Activated CD4-positive, alpha-beta T cell treated with anti-CD3 and anti-CD28 coated beads for 36 hours (primary cell): Measurements from ENCODE around the gene AFMID. TPM values are rescaled to one million over a fixed set of nuclear protein-coding genes. Genes with fewer than 3 reads are reported as not detected.

ENCODE experiments used
- ATAC-seq: fragments of 200-7000 bp; cut with Tn5 transposase; one replicate; pipeline ENCODE4 v1.10.0; 2021; ENCODE audit warnings: mild to moderate bottlenecking, moderate library complexity
- CTCF ChIA-PET: fragments of 350-600 bp; sonication (Branson Sonifier 250); formaldehyde crosslinking; loops from one replicate; lab custom pipeline; 2021; ENCODE audit warnings: antibody characterized with exemption; lab: Charles Lee
- POLR2A ChIA-PET: fragments of 350-600 bp; sonication (Branson Sonifier 250); formaldehyde crosslinking; loops from one replicate; lab custom pipeline; 2021; ENCODE audit warnings: antibody characterized with exemption, inconsistent platforms; lab: Charles Lee
- DNase-seq: peaks from one replicate; pipeline ENCODE4 v3.0.0-alpha.2; 2020
- H3K27ac Mint-ChIP-seq: one replicate; pipeline ENCODE4 v1.8.0; 2021; ENCODE audit warnings: mixed read lengths
- H3K27me3 Mint-ChIP-seq: one replicate; pipeline ENCODE4 v1.8.0; 2021; ENCODE audit warnings: mixed read lengths
- H3K36me3 Mint-ChIP-seq: one replicate; pipeline ENCODE4 v1.8.0; 2021; ENCODE audit warnings: low read depth, mixed read lengths
- H3K4me1 Mint-ChIP-seq: one replicate; pipeline ENCODE4 v1.8.0; 2021; ENCODE audit warnings: mixed read lengths
- H3K4me3 Mint-ChIP-seq: one replicate; pipeline ENCODE4 v1.8.0; 2021; ENCODE audit warnings: mild to moderate bottlenecking, moderate library complexity, mixed read lengths
- H3K9me3 Mint-ChIP-seq: one replicate; pipeline ENCODE4 v1.8.0; 2021; ENCODE audit warnings: low read depth, mixed read lengths
- intact Hi-C, 2 experiments: fragments of 100-400 bp; cut with DNase I in 1 of 2; cut with micrococcal nuclease in 1 of 2; formaldehyde crosslinking; loops; one replicate each; pipeline versions ENCODE4 v1.14.2 to v1.15.1; 2022 to 2024; cut with DNase I, micrococcal nuclease
- total RNA-seq, 2 experiments: library from RNA; stranded (reverse); gene quantifications; one replicate each; pipeline ENCODE4 v1.2.3, GENCODE V29; 2021

Gene AFMID
- total RNA-seq, 2 experiments from 2014 or later = 26.3 to 26.7 TPM

DNA sequence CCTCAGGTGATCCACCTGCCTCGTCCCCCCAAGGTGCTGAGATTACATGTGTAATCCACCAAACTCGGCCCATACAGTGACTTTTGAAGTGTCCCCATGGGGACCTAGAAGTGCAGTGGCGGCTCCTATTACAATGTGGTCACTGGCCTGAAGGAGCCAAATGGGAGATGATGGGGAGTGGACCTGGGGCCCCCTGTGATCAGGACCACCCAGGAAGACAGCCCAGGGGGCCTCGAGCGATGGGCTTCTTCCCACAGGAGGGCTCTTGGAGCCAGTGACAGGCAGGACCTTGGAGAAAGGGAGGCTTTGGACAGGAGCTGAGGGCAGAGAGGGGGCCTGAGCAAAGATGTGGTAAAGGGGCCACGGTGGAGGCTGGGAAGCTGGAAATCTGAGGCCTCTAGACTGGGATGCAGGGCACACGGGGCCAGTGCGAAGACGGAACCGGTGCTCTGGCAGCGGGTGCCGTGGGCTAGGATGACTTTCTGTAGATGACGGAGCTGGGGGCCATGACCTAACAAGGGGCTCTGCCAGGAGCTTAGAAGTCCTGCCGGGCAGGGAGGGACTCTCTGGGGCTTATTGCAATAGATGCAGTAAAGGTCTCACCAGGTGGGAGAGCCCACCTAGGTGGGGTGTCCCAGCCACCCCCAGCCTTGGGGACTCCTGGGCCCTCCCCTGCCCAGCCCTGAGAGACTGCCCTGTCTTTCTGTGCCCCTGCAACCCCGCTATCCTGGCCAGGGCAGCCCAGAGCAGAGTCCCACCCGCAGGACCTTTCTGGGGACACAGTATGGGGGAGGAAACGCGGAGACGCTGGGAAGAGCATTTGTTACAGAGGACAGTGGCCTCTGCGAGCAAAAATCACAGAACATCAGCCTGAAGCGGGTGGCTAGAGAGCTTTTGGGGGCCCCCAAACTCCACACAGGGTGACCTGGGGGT is 43.7 kb upstream of the AFMID start:
- no peaks in the 10 kb centered on the region for H3K27me3 Mint-ChIP-seq
- intact Hi-C loops = no loop called here
- H3K4me1 Mint-ChIP-seq = peaks cover 46% of the 10 kb centered on the region
- H3K27ac Mint-ChIP-seq = no peak overlapping the region
- H3K36me3 Mint-ChIP-seq = peaks cover 22% of the 10 kb centered on the region
- ChIA-PET CTCF (interaction anchor here (0.6 to 1.2 kb wide), 5 partner anchors 9 to 734 kb away, joined by 3 to 5 read pairs (median 3); no protein-coding TSS in a partner anchor), POLR2A (interaction anchor here (0.5 to 1.1 kb wide), 3 partner anchors 9 to 18 kb away, joined by 3 to 11 read pairs (median 3); no protein-coding TSS in a partner anchor)
- H3K9me3 Mint-ChIP-seq = no peaks in the 10 kb centered on the region
- H3K4me3 Mint-ChIP-seq = no peak overlapping the region
- no peak for DNase-seq
- no peak for ATAC-seq

- no peak for DNase-seq
- intact Hi-C loops = no loop called here
- CTCF ChIA-PET = interaction anchor here (0.5 to 1.3 kb wide), 6 partner anchors 10 to 1805 kb away, joined by 3 to 5 read pairs (median 4); no protein-coding TSS in a partner anchor
- Mint-ChIP-seq H3K27me3 (no peaks in the 10 kb centered on the region), H3K4me3 (no peak overlapping the region), H3K9me3 (no peaks in the 10 kb centered on the region), H3K27ac (peak overlapping the region; percentile 19), H3K36me3 (peaks cover 20% of the 10 kb centered on the region), H3K4me1 (peaks cover 39% of the 10 kb centered on the region)
- POLR2A ChIA-PET = interaction anchor here (0.5 to 1.1 kb wide), 3 partner anchors 8 to 19 kb away, joined by 3 to 11 read pairs (median 3); no protein-coding TSS in a partner anchor
- ATAC-seq = no peak
Observed at GRCh38 chr17:78144147-78144719, 42.9 kb upstream of the AFMID start.

DNA sequence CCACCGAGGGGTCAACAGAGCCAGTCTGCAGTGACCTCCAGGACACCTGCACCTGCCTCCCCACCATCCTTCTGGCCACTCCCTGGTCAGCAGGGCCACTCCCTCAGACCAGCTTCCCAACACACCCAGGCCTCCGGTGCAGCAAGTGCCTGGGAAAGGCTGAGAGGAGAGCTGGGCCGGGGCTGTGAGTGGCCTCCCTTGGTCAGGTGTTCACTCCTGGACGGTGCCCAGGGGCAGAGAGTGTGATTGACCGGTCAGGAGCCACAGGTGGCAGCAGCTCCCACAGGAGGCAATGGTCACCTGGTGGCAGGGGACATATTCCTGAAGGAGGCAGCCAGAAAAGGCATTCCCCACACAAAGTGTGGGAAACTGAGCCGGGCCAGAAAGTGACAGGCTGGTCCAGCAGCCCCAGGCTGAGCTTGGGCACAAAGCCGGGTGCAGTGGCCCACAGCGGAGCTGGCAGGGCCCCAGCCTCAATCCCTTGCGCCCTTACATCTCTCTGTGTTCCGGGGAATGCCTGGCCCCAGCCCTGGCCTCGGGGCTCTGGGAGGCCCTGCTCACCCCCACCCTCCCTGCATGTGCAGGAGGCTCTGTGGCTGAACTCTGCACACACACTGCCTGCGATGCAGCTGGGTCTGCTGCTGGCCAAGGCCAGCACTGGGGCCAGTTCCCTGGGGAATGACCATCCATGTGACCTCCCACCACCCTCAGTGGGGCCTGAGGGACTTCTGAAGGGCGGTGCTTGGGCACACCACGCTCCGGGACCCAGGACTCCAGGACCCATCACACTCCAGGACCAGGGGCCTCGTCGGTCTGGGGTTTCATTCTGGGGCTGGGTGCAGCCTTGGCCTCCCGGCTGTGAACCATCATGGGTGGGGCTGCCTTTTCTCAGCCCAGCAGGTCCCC is 42.2 kb upstream of the AFMID start:
- CTCF ChIA-PET = interaction anchor here (0.5 to 1.3 kb wide), 5 partner anchors 9 to 1804 kb away, joined by 4 to 5 read pairs (median 4); no protein-coding TSS in a partner anchor

GRCh38 chr17:78146471-78146869 is 40.7 kb upstream of the AFMID start:
- ChIA-PET CTCF (interaction anchor here (0.6 kb wide), 1 partner anchor 342 kb away, joined by 4 read pairs; no protein-coding TSS in a partner anchor), POLR2A (no interaction called here)
- ATAC-seq = no peak
- DNase-seq = no peak
- peaks cover 10% of the 10 kb centered on the region for H3K36me3 Mint-ChIP-seq
- H3K4me1 Mint-ChIP-seq = peaks cover 27% of the 10 kb centered on the region
- H3K4me3 Mint-ChIP-seq = no peak overlapping the region
- no peak overlapping the region for H3K27ac Mint-ChIP-seq
- intact Hi-C loops = no loop called here
- H3K9me3 Mint-ChIP-seq = no peaks in the 10 kb centered on the region
- no peaks in the 10 kb centered on the region for H3K27me3 Mint-ChIP-seq

More for the DNA sequence above, 42.2 kb upstream of the AFMID start:
- Mint-ChIP-seq H3K36me3 (peaks cover 18% of the 10 kb centered on the region), H3K4me1 (peaks cover 35% of the 10 kb centered on the region), H3K4me3 (no peak overlapping the region), H3K27me3 (no peaks in the 10 kb centered on the region), H3K27ac (no peak overlapping the region), H3K9me3 (no peaks in the 10 kb centered on the region)
- POLR2A ChIA-PET = interaction anchor here (1.1 kb wide), 1 partner anchor 10 kb away, joined by 3 read pairs; no protein-coding TSS in a partner anchor
- intact Hi-C loops = no loop called here
- DNase-seq = no peak
- no peak for ATAC-seq

GRCh38 chr17:78146881-78147280 is 40.3 kb upstream of the AFMID start:
- DNase-seq (no peak), ATAC-seq (no peak)
- POLR2A ChIA-PET = no interaction called here
- H3K36me3 Mint-ChIP-seq = peaks cover 8% of the 10 kb centered on the region
- CTCF ChIA-PET = interaction anchor here (0.6 to 1.4 kb wide), 2 partner anchors 32 to 341 kb away, joined by 3 to 4 read pairs; no protein-coding TSS in a partner anchor
- no peak overlapping the region for H3K4me3 Mint-ChIP-seq
- peaks cover 23% of the 10 kb centered on the region for H3K4me1 Mint-ChIP-seq
- no peak overlapping the region for H3K27ac Mint-ChIP-seq
- H3K9me3 Mint-ChIP-seq = no peaks in the 10 kb centered on the region
- H3K27me3 Mint-ChIP-seq = no peaks in the 10 kb centered on the region
- intact Hi-C loops = no loop called here

DNA sequence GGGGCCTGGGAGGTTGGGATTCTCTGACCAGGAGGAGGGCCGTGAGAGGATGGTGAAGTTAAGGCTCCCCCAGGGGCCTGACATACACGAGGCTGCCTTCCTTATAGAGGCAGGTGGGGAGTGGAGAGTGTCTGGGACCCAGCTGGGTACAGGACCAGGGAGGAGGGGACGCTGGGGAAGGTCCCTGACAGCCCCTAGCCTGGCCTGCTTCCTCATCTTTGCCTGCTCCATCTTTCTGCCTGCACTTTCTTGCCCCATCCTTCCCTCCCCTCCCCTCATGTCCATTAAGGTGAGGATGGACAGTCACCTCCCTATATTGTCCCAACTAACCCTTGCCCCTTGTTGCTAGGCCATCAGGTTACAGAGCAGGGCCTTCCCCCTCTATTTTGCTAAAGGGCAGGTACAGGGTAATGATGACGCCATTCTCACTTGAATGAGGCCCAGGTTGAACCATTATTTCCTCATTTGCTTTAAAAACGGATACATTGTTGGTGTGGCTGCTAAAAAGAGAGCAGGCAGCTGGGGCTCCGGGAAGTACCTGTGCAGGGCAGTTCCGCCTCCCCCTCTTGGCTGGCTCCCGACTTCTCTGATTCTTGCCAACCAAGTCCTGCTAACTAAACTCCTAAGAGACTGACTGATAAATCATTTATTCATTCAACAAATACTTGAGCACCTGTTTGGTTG is 39.7 kb upstream of the AFMID start:
- Mint-ChIP-seq H3K36me3 (peaks cover 4% of the 10 kb centered on the region), H3K9me3 (no peaks in the 10 kb centered on the region), H3K4me3 (no peak overlapping the region), H3K4me1 (peaks cover 17% of the 10 kb centered on the region), H3K27ac (peak overlapping the region; percentile 51), H3K27me3 (no peaks in the 10 kb centered on the region)
- ATAC-seq (peak; percentile 51), DNase-seq (peak; percentile 22)
- ChIA-PET CTCF (interaction anchor here (0.5 to 1.4 kb wide), 2 partner anchors 33 to 541 kb away, joined by 3 read pairs; no protein-coding TSS in a partner anchor), POLR2A (no interaction called here)
- intact Hi-C loops = no loop called here

DNA sequence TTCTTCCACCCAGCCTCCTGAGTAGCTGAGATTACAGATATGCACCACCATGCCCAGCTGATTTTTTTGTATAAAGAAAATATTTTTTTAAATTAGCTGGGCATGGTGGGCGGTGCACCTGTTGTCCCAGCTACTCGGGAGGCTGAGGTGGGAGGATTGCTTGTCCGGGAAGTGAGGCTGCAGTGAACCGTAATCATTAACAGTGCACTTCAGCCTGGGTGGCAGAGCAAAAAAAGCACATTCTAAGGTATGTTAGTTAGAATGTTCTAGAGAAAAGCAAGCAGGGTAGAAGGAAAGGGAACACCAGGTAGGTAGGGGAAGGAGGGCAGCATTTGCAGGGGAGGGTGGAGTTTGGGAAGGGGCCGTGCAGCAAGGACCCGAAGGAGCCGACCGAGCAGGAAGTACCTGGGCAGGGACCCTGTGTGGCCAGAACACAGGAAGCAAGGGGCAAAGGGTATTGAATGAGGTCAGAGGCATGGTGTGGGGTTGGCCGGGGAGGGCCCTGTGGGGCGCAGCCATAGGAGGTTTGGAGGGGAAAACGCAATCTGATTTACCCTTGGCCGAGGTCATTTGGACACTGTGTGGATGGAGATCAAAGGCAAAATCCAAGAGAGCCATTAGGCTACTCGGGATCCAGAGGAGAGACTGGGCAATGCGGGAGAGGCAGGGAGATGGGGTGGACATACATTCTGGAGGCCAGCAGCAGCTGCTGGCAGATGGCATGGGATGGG is 38.7 kb upstream of the AFMID start:
- H3K36me3 Mint-ChIP-seq = no peaks in the 10 kb centered on the region
- ChIA-PET POLR2A (interaction anchor here (0.6 kb wide), 1 partner anchor 80 kb away, joined by 3 read pairs; no protein-coding TSS in a partner anchor), CTCF (interaction anchor here (0.5 to 1.4 kb wide), 2 partner anchors 34 to 542 kb away, joined by 3 read pairs; no protein-coding TSS in a partner anchor)
- no peaks in the 10 kb centered on the region for H3K27me3 Mint-ChIP-seq
- ATAC-seq = no peak
- intact Hi-C loops = no loop called here
- H3K27ac Mint-ChIP-seq = no peak overlapping the region
- H3K9me3 Mint-ChIP-seq = no peaks in the 10 kb centered on the region
- DNase-seq = no peak
- peaks cover 11% of the 10 kb centered on the region for H3K4me1 Mint-ChIP-seq
- H3K4me3 Mint-ChIP-seq = no peak overlapping the region

- H3K4me3 Mint-ChIP-seq = no peak overlapping the region
- H3K27me3 Mint-ChIP-seq = no peaks in the 10 kb centered on the region
- CTCF ChIA-PET = interaction anchor here (0.6 kb wide), 1 partner anchor 97 kb away, joined by 3 read pairs; no protein-coding TSS in a partner anchor
- no peaks in the 10 kb centered on the region for H3K36me3 Mint-ChIP-seq
- H3K27ac Mint-ChIP-seq = no peak overlapping the region
- POLR2A ChIA-PET = no interaction called here
- intact Hi-C loops = no loop called here
- DNase-seq (no peak), ATAC-seq (no peak)
- peaks cover 8% of the 10 kb centered on the region for H3K4me1 Mint-ChIP-seq
- no peaks in the 10 kb centered on the region for H3K9me3 Mint-ChIP-seq
Observed at GRCh38 chr17:78151514-78152008, 35.6 kb upstream of the AFMID start.

- ATAC-seq (peak; percentile 63), DNase-seq (no peak)
- H3K4me1 Mint-ChIP-seq = peaks cover 8% of the 10 kb centered on the region
- H3K27me3 Mint-ChIP-seq = no peaks in the 10 kb centered on the region
- intact Hi-C loops = no loop called here
- no peak overlapping the region for H3K4me3 Mint-ChIP-seq
- H3K9me3 Mint-ChIP-seq = no peaks in the 10 kb centered on the region
- ChIA-PET CTCF (interaction anchor here (1.0 kb wide), 1 partner anchor 10 kb away, joined by 4 read pairs; no protein-coding TSS in a partner anchor), POLR2A (interaction anchor here (0.6 kb wide), 1 partner anchor 66 kb away, joined by 3 read pairs; no protein-coding TSS in a partner anchor)
- H3K36me3 Mint-ChIP-seq = no peaks in the 10 kb centered on the region
- H3K27ac Mint-ChIP-seq = no peak overlapping the region
Observed at GRCh38 chr17:78154903-78155811, 32.0 kb upstream of the AFMID start.
